Left ventricle myocardium inferior (tissue), 1 donor: ENCODE results near the gene UNC80. TPM values are rescaled to one million over a fixed set of nuclear protein-coding genes. Genes with fewer than 3 reads are reported as not detected.

Experiments
- DNase-seq: peaks from one replicate; pipeline ENCODE4 v3.0.0-alpha.2; 2020
- H3K27ac ChIP-seq: fragments of 200-600 bp; replicated peaks from 2 replicates; pipeline ENCODE4 v1.8.0; 2021
- H3K27me3 ChIP-seq: fragments of 200-600 bp; 2 replicates; pipeline ENCODE4 v1.8.0; 2021; ENCODE audit warnings: low read depth
- H3K36me3 ChIP-seq: fragments of 200-600 bp; 2 replicates; pipeline ENCODE4 v1.8.0; 2021
- H3K4me1 ChIP-seq: fragments of 200-600 bp; 2 replicates; pipeline ENCODE4 v1.8.0; 2021
- H3K4me3 ChIP-seq: fragments of 200-600 bp; 2 replicates; pipeline ENCODE4 v1.8.0; 2021; ENCODE audit warnings: mild to moderate bottlenecking, moderate library complexity
- H3K9me3 ChIP-seq: fragments of 200-600 bp; replicated peaks from 2 replicates; pipeline ENCODE4 v1.8.0; 2021
- CTCF ChIP-seq: fragments of 200-600 bp; IDR thresholded peaks from 2 replicates; pipeline ENCODE4 v1.8.0; 2021; ENCODE audit warnings: antibody characterized with exemption, mild to moderate bottlenecking, borderline replicate concordance
- intact Hi-C: fragments of 100-400 bp; cut with micrococcal nuclease; formaldehyde crosslinking; loops from one replicate; pipeline ENCODE4 v1.11.0; 2022
- total RNA-seq: library from RNA; stranded (reverse); fragmentation: NEBNext Ultra II Directional; extraction: Animal tissue kit (Norgen Biotek cat#: 25700); gene quantifications from one replicate; pipeline ENCODE4 v1.2.1, GENCODE V29; 2021
- donor health status: DM: no; HTN: yes; CAD: no; lungs with severe emphysema.

The UNC80 gene
- total RNA-seq, 1 donor from 2014 or later, result 0.03 TPM

- no peak for DNase-seq
- H3K27me3 ChIP-seq, result peaks cover 20% of the 10 kb centered on the region
- no peaks in the 10 kb centered on the region for H3K36me3 ChIP-seq
- TF ChIP-seq CTCF, result no peak
- H3K27ac ChIP-seq, result no peak overlapping the region
- H3K9me3 ChIP-seq, result no peaks in the 10 kb centered on the region
- no peak overlapping the region for H3K4me3 ChIP-seq
- intact Hi-C loops, result no loop called here
- H3K4me1 ChIP-seq, result no peaks in the 10 kb centered on the region
These were observed 18.6 kb upstream of the UNC80 start for GRCh38 chr2:209753020-209753419.

DNA sequence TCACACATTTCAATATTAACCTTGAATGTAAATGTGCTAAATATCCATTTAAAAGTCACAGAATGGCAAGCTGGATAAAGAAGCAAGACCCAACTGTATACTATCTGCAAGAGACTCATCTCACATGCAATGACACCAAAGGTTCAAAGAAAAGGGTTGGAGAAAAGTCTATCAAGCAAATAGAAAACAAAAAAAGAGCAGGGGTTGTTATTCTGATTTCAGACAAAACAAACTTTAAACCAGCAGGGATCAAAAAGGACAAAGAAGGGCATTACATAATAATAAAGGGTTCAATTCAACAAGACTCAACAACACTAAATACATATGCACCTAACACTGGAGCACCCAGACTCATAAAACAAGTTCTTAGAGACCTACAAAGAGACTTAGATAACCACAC, 14.5 kb upstream of the UNC80 start:
- Histone ChIP-seq H3K27ac (no peak overlapping the region), H3K4me1 (no peaks in the 10 kb centered on the region), H3K9me3 (peaks cover 15% of the 10 kb centered on the region), H3K27me3 (peaks cover 20% of the 10 kb centered on the region), H3K4me3 (no peak overlapping the region), H3K36me3 (no peaks in the 10 kb centered on the region)
- intact Hi-C loops, result no loop called here
- no peak for DNase-seq
- TF ChIP-seq CTCF, result no peak

DNA sequence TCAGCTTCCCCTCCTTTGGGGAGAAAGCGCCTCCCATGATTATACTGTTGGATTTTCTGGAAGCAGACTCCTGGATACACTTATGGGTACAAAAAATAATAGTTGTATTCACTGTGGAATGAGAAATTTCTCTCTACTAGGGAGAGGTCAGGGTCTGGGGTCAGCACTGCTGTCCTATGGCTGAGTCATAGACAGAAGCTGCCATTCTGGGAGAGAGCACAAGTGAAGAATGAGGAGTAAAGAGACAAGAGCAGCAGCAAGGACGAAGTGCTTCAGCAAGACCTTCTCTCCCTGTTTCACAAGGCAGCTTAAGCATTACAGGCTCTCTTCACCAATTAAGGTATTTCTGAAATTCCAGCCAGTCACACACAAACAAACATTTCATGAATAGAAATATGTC, 10.1 kb upstream of the UNC80 start:
- DNase-seq, result no peak
- no peak for TF ChIP-seq CTCF
- H3K27ac ChIP-seq, result no peak overlapping the region
- intact Hi-C loops, result no loop called here
- H3K27me3 ChIP-seq, result peaks cover 3% of the 10 kb centered on the region
- H3K4me3 ChIP-seq, result no peak overlapping the region
- peaks cover 15% of the 10 kb centered on the region for H3K9me3 ChIP-seq
- no peaks in the 10 kb centered on the region for H3K36me3 ChIP-seq
- H3K4me1 ChIP-seq, result no peaks in the 10 kb centered on the region

GRCh38 chr2:209762563-209762962, 9.1 kb upstream of the UNC80 start:
- intact Hi-C loops, result no loop called here
- Histone ChIP-seq H3K36me3 (no peaks in the 10 kb centered on the region), H3K27me3 (no peaks in the 10 kb centered on the region), H3K4me1 (no peaks in the 10 kb centered on the region), H3K27ac (no peak overlapping the region), H3K9me3 (peaks cover 15% of the 10 kb centered on the region), H3K4me3 (no peak overlapping the region)
- no peak for DNase-seq
- no peak for TF ChIP-seq CTCF

DNA sequence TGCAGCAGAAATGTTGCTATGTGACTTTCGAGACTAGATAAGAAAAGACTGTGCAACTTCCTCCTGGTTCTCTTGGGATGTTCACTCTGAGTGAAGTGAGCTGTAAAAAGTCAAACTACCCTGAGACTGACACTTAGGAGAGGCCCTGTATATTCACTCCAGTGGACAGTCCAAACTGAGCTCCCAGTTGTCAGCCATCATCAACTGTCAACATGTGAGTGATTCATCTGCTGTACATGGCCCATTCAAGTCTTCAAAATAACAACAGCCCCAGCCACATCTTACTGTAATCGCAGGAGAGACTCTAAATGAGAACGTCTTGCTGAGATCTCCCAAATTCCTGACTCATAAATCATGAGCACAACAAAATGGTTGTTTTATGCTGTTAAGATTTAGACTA, 8.5 kb upstream of the UNC80 start:
- Histone ChIP-seq H3K4me1 (no peaks in the 10 kb centered on the region), H3K27me3 (peaks cover under 1% of the 10 kb centered on the region), H3K36me3 (no peaks in the 10 kb centered on the region), H3K27ac (no peak overlapping the region), H3K9me3 (peaks cover 15% of the 10 kb centered on the region), H3K4me3 (no peak overlapping the region)
- intact Hi-C loops, result no loop called here
- TF ChIP-seq CTCF, result no peak
- no peak for DNase-seq

DNA sequence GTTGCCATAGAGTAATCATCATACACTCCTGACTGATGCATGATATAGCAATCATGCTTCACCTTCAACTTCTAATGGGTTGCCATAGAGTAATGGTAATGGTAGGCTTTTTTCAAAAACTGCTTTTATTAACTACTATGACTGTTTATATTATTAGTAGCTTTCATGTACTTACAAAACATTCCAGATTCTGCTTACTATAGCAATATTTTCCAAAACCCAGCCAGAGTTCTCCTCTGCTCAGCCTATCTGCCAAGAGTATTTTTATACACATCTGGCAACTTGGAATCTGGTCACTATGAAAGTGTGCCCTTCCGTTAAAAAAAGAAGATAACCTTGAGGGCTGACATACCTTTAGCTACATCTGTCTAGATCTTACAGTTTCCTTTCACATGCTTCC, 5.0 kb upstream of the UNC80 start:
- H3K27ac ChIP-seq, result no peak overlapping the region
- no peak overlapping the region for H3K4me3 ChIP-seq
- peaks cover 5% of the 10 kb centered on the region for H3K4me1 ChIP-seq
- H3K9me3 ChIP-seq, result no peaks in the 10 kb centered on the region
- peaks cover 27% of the 10 kb centered on the region for H3K27me3 ChIP-seq
- DNase-seq, result no peak
- intact Hi-C loops, result no loop called here
- no peaks in the 10 kb centered on the region for H3K36me3 ChIP-seq
- no peak for TF ChIP-seq CTCF
